Ammon's horn (tissue), 1 donor: Measurements from ENCODE around the gene PIP5K1B.
"Not testable (repeated sequence)": the region's sequence is repeated elsewhere in the genome, so short reads cannot be mapped to it uniquely, and the experiment has no call there.

ENCODE experiments used
- DNase-seq: peaks from one replicate; pipeline ENCODE4 v3.0.0-alpha.2; 2016; ENCODE audit warnings: low spot score

The PIP5K1B gene

GRCh38 chr9:68955330-68955729 lies 250.3 kb downstream of the PIP5K1B start:
- DNase-seq = no peak

- DNase-seq = no peak
Observed at GRCh38 chr9:68957479-68957878, 252.4 kb downstream of the PIP5K1B start.

- DNase-seq = no peak
Observed at GRCh38 chr9:68961587-68961986, 256.5 kb downstream of the PIP5K1B start.

GRCh38 chr9:68963416-68963815 lies 258.4 kb downstream of the PIP5K1B start:
- DNase-seq = no peak

- no peak for DNase-seq
Observed at GRCh38 chr9:68964102-68964541, 259.1 kb downstream of the PIP5K1B start.

- DNase-seq = no peak
Observed at GRCh38 chr9:68964765-68965164, 259.7 kb downstream of the PIP5K1B start.

- no peak for DNase-seq
Observed at GRCh38 chr9:68966496-68966944, 261.5 kb downstream of the PIP5K1B start.

GRCh38 chr9:68967800-68968199 lies 262.8 kb downstream of the PIP5K1B start:
- no peak for DNase-seq

GRCh38 chr9:68969538-68969937 lies 264.5 kb downstream of the PIP5K1B start:
- DNase-seq = no peak

- DNase-seq = no peak
Observed at GRCh38 chr9:68970151-68970550, 265.1 kb downstream of the PIP5K1B start.

GRCh38 chr9:68973619-68974018 lies 268.6 kb downstream of the PIP5K1B start:
- DNase-seq = no peak

GRCh38 chr9:68974431-68974830 lies 269.4 kb downstream of the PIP5K1B start:
- DNase-seq = no peak

GRCh38 chr9:68974901-68975300 lies 269.9 kb downstream of the PIP5K1B start:
- no peak for DNase-seq

- no peak for DNase-seq
Observed at GRCh38 chr9:68975365-68976043, 270.5 kb downstream of the PIP5K1B start.

- no peak for DNase-seq
Observed at GRCh38 chr9:68978066-68978465, 273.0 kb downstream of the PIP5K1B start.

GRCh38 chr9:68978501-68978900 lies 273.5 kb downstream of the PIP5K1B start:
- no peak for DNase-seq

GRCh38 chr9:68979538-68980314 lies 274.7 kb downstream of the PIP5K1B start:
- peak; percentile 73 for DNase-seq

- no peak for DNase-seq
Observed at GRCh38 chr9:68980341-68980914, 275.4 kb downstream of the PIP5K1B start.

- DNase-seq = no peak
Observed at GRCh38 chr9:68981789-68982188, 276.7 kb downstream of the PIP5K1B start.

GRCh38 chr9:68983008-68983411 lies 278.0 kb downstream of the PIP5K1B start:
- DNase-seq = no peak

- DNase-seq = no peak
Observed at GRCh38 chr9:68983522-68984424, 278.7 kb downstream of the PIP5K1B start.

- DNase-seq = not testable (repeated sequence)
Observed at GRCh38 chr9:68986949-68987348, 281.9 kb downstream of the PIP5K1B start.
